ENCODE data around the gene LRP3. TPM values are rescaled to one million over a fixed set of nuclear protein-coding genes. Genes with fewer than 3 reads are reported as not detected.
A peak's percentile ranks its signal among the peaks of the same experiment; 100 is the strongest.

The LRP3 gene
- total and polyA plus RNA-seq, 3 donors from 2014 or later = 21.8 to 50.9 (median 29.3) TPM

- Histone ChIP-seq H3K9me3 (no peaks in the 10 kb centered on the region), H3K4me1 (peaks cover 7% of the 10 kb centered on the region), H3K27me3 (no peaks in the 10 kb centered on the region), H3K36me3 (ENCODE audit: low read depth, missing control alignments) (no peaks in the 10 kb centered on the region), H3K4me3 (no peak overlapping the region), H3K27ac (no peak overlapping the region)
- 83 to 91% methylated on average over 4 to 7 of the region's 8 CpGs for WGBS, 2 donors
- intact Hi-C loops (cut with DNase I; ENCODE audit: low total_unique reads) = no loop called here
- no peak for DNase-seq
- TF ChIP-seq POLR2A (IDR thresholded peaks at IDR 0.05) (no peak), CTCF (IDR thresholded peaks at IDR 0.05) (no peak)
Measured at GRCh38 chr19:33240181-33240771, 46.1 kb downstream of the LRP3 start.

- H3K36me3 ChIP-seq (ENCODE audit: low read depth, missing control alignments) = no peaks in the 10 kb centered on the region
- no peaks in the 10 kb centered on the region for H3K27me3 ChIP-seq
- intact Hi-C loops (cut with DNase I; ENCODE audit: low total_unique reads) = no loop called here
- H3K4me3 ChIP-seq = no peak overlapping the region
- WGBS, 2 donors = 79% methylated on average over 11 of the region's 11 CpGs; no CpG with 5 or more reads in 1 of the 2 donors
- H3K4me1 ChIP-seq = peaks cover 7% of the 10 kb centered on the region
- H3K27ac ChIP-seq = no peak overlapping the region
- H3K9me3 ChIP-seq = no peaks in the 10 kb centered on the region
- TF ChIP-seq POLR2A (IDR thresholded peaks at IDR 0.05) = no peak
- no peak for TF ChIP-seq CTCF (IDR thresholded peaks at IDR 0.05)
- DNase-seq = no peak
Measured at GRCh38 chr19:33241091-33241529, 47.0 kb downstream of the LRP3 start.

- Histone ChIP-seq H3K36me3 (ENCODE audit: low read depth, missing control alignments) (no peaks in the 10 kb centered on the region), H3K4me3 (no peak overlapping the region), H3K27me3 (no peaks in the 10 kb centered on the region), H3K4me1 (peaks cover 7% of the 10 kb centered on the region), H3K9me3 (no peaks in the 10 kb centered on the region), H3K27ac (no peak overlapping the region)
- WGBS, 2 donors = 36% methylated on average over 19 of the region's 22 CpGs; no CpG with 5 or more reads in 1 of the 2 donors
- TF ChIP-seq POLR2A (IDR thresholded peaks at IDR 0.05) (no peak), CTCF (IDR thresholded peaks at IDR 0.05) (peak; percentile 39 to 61 (median 40))
- intact Hi-C loops (cut with DNase I; ENCODE audit: low total_unique reads) = no loop called here
- DNase-seq = no peak
Measured at GRCh38 chr19:33241530-33242101, 47.5 kb downstream of the LRP3 start.

- Histone ChIP-seq H3K9me3 (no peaks in the 10 kb centered on the region), H3K4me1 (peaks cover 7% of the 10 kb centered on the region), H3K36me3 (ENCODE audit: low read depth, missing control alignments) (no peaks in the 10 kb centered on the region), H3K27ac (no peak overlapping the region), H3K4me3 (no peak overlapping the region), H3K27me3 (no peaks in the 10 kb centered on the region)
- TF ChIP-seq POLR2A (IDR thresholded peaks at IDR 0.05) = no peak
- WGBS, 2 donors = 82 to 92% methylated on average over 5 to 10 of the region's 10 CpGs
- intact Hi-C loops (cut with DNase I; ENCODE audit: low total_unique reads) = no loop called here
- no peak for DNase-seq
Measured at GRCh38 chr19:33242131-33242530, 48.0 kb downstream of the LRP3 start.

- Histone ChIP-seq H3K4me1 (peaks cover 7% of the 10 kb centered on the region), H3K9me3 (no peaks in the 10 kb centered on the region), H3K27me3 (no peaks in the 10 kb centered on the region), H3K36me3 (ENCODE audit: low read depth, missing control alignments) (no peaks in the 10 kb centered on the region), H3K4me3 (no peak overlapping the region), H3K27ac (no peak overlapping the region)
- TF ChIP-seq POLR2A (IDR thresholded peaks at IDR 0.05) (no peak), CTCF (IDR thresholded peaks at IDR 0.05) (no peak)
- intact Hi-C loops (cut with DNase I; ENCODE audit: low total_unique reads) = no loop called here
- DNase-seq = no peak
- WGBS, 2 donors = 74 to 77% methylated on average over 6 of the region's 6 CpGs
Measured at GRCh38 chr19:33242911-33243310, 48.8 kb downstream of the LRP3 start.
